ENCODE measurements around the gene ALDOC.

ALDOC gene

GRCh38 chr17:28552176-28552999, 24.3 kb downstream of the ALDOC start, which contains the start of gene UNC119:
Gene UNC119, minus strand, starts transcription at chr17:28552624. Its CDS starts 67 bp downstream, at chr17:28552557.
- no peak for TF ChIP-seq ZNF274 (IDR thresholded peaks at IDR 0.05; ENCODE audit: low read depth, low read length)
- peak within 1 kb of the TSS; percentile 78 for H3K4me3 ChIP-seq (ENCODE audit: low read length)

DNA sequence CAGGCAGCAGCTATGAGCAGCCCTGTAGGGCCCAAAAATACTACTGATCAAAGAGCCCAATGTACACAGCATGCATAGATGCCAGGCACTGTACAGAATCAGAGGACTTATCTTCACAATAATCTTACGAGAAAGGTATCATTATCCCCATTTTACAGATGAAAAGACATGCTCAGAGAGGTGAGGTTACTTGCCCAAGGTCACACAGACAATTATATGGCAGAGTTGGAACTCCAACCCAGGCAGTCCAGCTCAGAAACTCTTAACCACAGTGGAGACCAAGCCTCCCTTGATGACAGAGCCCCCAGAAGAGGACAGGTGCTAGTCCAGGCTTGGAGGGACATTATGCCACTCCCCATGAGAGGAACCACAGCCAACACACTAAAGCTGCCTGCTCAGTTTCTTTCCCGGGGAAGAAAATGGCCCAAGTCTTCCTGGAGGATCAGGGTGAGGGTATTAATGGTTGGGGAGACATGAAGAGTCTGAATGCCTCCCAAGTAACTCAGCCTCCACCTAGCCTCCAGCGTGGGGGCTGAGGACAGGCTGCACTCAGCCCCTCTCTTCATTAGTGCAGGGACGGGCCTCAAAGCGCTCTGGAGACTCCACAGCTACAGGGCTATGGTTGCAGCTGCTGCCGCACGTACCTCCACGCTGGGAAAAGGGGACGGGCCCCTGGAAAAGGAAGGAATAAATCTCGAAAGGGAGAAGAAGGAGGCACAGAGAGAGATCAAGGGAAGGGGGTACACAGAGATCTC, 25.1 kb downstream of the ALDOC start:
- H3K4me3 ChIP-seq (ENCODE audit: low read length): peak overlapping the region; percentile 78
- no peak for TF ChIP-seq ZNF274 (IDR thresholded peaks at IDR 0.05; ENCODE audit: low read depth, low read length)

DNA sequence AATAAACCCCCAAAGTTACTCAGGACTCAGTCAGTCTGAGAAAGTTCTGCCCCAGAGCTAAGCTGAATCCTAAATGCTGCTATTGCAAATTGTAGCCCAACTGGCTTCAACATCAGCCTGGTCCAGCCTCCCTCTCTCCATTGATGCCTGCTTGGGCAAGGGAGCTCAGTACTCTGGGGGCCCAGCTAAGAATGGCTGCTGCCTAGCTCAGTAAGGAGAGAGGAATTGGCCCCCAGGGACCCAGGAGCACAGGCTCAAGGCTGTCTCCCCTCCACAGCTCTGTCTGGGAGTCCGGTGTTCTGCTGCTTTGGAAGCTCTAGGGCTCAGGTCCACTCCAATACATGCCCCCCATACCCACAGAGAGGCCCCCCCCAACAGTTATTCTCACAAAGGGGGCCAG, 25.8 kb downstream of the ALDOC start:
- no peak for TF ChIP-seq ZNF274 (IDR thresholded peaks at IDR 0.05; ENCODE audit: low read depth, low read length)
- peak overlapping the region; percentile 78; the same call in 1 of the 2 replicates for H3K4me3 ChIP-seq (ENCODE audit: low read length)

DNA sequence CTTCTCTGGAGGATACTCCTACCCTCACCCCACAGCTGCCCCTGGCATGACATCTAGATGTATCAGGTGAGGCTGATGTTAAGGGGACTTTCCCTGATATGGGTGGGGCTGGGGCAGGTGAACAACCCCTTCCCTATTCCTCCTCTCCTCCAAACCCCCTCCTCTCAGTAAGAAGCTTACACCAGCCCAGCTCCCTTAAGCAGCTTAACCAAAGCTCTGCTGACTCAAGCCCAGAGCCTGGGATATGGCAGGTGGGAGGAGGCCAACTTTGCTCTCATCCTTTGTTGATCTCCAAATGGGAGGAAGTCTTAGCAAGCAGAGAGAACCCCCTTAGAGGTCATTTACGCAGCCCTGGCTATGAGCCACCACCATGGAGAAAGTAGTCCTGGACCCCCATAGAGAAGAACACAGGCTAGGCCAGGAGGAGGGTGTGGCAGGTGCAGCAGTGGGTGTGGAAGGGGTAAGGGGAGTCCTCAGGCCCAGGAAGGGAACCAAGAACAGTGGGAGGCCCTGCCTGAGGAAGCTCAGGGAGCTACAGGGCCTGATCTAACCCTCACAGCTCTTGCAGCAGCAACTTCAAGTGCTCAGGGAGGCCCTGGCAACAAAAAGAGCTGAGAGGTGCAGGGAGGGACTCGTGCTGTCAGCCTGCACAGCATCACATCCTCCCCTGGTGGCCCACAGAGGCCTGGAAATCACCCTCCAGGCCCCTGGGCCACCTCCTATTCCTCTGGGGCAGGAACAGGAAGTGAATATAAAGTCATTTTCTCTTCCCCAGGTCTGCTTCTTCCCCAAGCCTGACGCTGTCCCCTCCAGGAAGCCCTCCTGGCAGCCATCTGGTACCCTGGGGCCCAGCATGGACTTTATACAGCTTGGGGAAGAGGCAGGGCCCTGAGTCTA, 27.2 kb downstream of the ALDOC start:
- H3K4me3 ChIP-seq (ENCODE audit: low read length): no peak overlapping the region; the same call in 1 of the 2 replicates
- no peak for TF ChIP-seq ZNF274 (IDR thresholded peaks at IDR 0.05; ENCODE audit: low read depth, low read length)

GRCh38 chr17:28548417-28549130, 28.1 kb downstream of the ALDOC start:
- TF ChIP-seq ZNF274 (IDR thresholded peaks at IDR 0.05; ENCODE audit: low read depth, low read length): no peak
- H3K4me3 ChIP-seq (ENCODE audit: low read length): no peak overlapping the region

DNA sequence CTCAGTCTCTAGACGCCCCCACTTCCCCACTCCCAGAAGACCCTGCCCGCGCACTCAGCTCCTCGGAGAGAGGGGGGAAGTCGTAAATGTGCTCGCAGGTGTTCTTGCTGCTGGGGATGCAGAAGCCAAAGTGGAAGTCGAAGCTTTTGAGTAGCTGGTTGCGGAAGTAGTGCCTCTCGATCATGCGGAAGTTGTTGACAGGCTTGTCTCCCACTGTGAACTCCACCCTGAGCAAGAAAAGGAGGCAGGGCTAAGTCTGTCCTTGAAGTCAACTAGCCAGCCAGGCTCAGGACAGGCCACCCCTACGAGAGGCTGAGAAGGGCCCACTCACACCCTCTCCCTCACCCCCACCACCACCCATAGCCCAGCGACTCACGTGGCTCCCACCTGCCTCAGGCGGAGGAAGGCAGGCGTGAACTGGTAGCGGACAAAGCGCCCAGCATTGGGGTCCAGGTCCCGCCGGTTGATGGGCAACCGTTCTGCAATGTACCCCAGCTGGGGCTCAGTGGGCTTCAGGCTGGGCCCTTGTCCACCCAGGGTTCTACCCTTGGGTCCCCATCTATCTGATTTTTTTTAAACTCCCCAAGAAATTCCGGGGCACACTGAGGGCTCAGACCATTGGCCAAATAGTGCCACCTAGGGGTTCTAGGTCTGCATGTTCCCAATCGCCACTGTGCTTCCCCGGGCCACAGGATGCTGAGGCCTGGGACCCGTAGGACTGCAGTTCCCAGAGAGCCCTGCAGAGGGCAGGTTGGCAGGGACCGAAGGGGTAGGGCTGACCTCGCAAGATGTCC, 28.9 kb downstream of the ALDOC start:
- TF ChIP-seq ZNF274 (IDR thresholded peaks at IDR 0.05; ENCODE audit: low read depth, low read length): no peak
- H3K4me3 ChIP-seq (ENCODE audit: low read length): no peak overlapping the region

GRCh38 chr17:28547096-28547622, 29.5 kb downstream of the ALDOC start:
- no peak overlapping the region for H3K4me3 ChIP-seq (ENCODE audit: low read length)

DNA sequence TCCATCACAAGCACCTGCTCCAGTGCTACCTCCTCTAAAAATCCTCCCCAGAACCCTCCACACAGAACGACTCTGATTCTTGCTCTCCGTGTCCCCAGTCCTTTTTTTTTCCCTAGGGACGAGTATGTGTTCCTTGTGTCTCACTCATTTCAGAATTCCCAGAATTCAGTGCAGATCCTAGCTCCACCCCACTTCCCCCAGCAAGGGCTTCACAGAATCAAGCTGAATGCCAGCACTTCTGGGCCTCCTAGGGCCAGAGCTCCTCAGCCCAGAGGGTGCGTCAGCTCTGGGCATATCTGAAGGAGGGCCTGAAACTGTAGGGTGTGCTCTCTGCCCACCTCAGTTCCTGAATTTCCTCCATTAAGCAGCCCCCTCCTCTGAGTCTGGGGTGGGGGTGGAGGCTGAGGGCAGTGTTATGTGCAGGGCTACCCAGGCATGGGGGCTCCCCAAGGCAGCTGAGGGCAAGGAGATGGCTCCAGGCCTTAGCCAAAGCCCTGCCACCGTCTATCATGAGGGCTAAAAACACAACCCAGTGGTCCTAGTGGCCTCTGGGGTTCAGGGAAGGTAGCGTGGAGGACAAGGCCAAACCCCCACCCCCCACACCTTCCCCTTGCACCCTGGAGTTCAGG, 30.8 kb downstream of the ALDOC start:
- no peak overlapping the region for H3K4me3 ChIP-seq (ENCODE audit: low read length)
- TF ChIP-seq ZNF274 (IDR thresholded peaks at IDR 0.05; ENCODE audit: low read depth, low read length): no peak

More at GRCh38 chr17:28547096-28547622, 29.5 kb downstream of the ALDOC start:
- TF ChIP-seq ZNF274 (IDR thresholded peaks at IDR 0.05; ENCODE audit: low read depth, low read length): no peak

DNA sequence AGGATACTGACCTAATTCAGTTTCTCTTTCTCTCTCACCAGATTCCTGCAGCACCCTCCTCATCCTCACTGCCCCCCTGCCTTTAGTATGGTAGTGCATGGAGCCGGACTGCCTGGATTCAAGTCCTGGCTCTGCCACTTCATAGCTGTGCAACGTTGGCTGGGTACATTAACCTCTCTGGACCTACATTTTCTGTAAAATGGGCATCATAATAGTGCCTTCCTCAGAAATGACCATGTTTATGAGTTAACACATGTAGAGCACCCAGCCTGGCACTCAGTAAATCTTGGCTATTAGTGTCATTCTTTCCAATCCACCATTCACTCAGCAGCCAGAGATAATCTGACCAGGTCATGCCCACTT, 31.6 kb downstream of the ALDOC start:
- no peak overlapping the region for H3K4me3 ChIP-seq (ENCODE audit: low read length)
- no peak for TF ChIP-seq ZNF274 (IDR thresholded peaks at IDR 0.05; ENCODE audit: low read depth, low read length)

DNA sequence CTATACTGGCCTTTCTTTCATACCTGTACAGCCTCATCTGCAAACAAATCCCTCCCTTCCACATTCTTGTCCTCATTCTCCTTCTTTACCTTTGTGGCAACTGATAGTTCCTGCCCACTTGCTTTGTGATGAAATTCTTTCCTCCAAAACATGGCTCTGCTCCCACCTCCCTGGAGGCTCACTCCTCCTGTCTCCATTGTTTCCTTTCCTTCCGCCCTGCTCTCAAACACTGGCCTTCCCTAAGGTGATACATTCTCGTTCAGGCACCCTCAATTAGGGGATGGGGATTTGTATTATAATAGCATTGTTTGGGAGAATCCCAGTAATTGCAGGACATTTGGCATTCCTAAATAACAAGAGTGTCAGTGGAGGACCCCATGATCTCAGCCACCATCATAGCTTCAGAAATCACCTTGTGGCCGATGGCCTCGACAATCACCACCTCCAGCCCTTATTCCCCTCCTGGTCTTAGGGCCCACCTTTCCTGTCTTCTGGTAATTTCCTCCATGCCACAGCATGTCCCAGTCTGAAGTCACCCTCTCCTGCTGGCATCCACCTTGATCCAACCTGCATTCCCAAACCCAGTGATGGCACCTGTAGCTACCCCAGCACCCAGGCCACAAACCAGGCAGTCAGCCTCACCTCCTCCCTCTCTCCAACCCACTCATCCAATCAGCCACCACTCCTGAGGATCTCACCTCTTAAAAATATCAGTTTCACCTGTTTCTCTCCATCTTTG, 32.1 kb downstream of the ALDOC start:
- H3K4me3 ChIP-seq (ENCODE audit: low read length): no peak overlapping the region
- TF ChIP-seq ZNF274 (IDR thresholded peaks at IDR 0.05; ENCODE audit: low read depth, low read length): no peak

- no peak for TF ChIP-seq ZNF274 (IDR thresholded peaks at IDR 0.05; ENCODE audit: low read depth, low read length)
These were observed 35.3 kb downstream of the ALDOC start for GRCh38 chr17:28541439-28541838.

More at GRCh38 chr17:28541439-28541838, 35.3 kb downstream of the ALDOC start:
- H3K4me3 ChIP-seq (ENCODE audit: low read length): no peak overlapping the region
